IMR-90 (cell line): ENCODE measurements around the gene ANO7. TPM values are rescaled to one million over a fixed set of nuclear protein-coding genes. Genes with fewer than 3 reads are reported as not detected.

Experiments used
- polyA plus RNA-seq, 3 experiments: library from polyadenylated mRNA; depleted of rRNA; stranded (reverse); fragments of >200 nt; gene quantifications; 2 replicates each; pipeline ENCODE4 v1.2.3, GENCODE V29; 2012; ENCODE audit warnings: low replicate concordance in 1 of 3
- total RNA-seq: library from RNA; depleted of rRNA; stranded (reverse); fragments of >200 nt; gene quantifications from 2 replicates; pipeline ENCODE4 v1.2.3, GENCODE V29; 2012
- TF ChIP-seq, protein P1 (sequence below): conservative IDR thresholded peaks from 2 replicates; pipeline ENCODE4 v1.5.1; 2012; ENCODE audit warnings: mild to moderate bottlenecking, low read depth, low read length, improper control_type of control experiment

The ANO7 gene
- total and polyA plus RNA-seq, 2 of the 4 experiments (the other 2 are of a cell fraction) = 0.36 to 3.4 TPM

DNA sequence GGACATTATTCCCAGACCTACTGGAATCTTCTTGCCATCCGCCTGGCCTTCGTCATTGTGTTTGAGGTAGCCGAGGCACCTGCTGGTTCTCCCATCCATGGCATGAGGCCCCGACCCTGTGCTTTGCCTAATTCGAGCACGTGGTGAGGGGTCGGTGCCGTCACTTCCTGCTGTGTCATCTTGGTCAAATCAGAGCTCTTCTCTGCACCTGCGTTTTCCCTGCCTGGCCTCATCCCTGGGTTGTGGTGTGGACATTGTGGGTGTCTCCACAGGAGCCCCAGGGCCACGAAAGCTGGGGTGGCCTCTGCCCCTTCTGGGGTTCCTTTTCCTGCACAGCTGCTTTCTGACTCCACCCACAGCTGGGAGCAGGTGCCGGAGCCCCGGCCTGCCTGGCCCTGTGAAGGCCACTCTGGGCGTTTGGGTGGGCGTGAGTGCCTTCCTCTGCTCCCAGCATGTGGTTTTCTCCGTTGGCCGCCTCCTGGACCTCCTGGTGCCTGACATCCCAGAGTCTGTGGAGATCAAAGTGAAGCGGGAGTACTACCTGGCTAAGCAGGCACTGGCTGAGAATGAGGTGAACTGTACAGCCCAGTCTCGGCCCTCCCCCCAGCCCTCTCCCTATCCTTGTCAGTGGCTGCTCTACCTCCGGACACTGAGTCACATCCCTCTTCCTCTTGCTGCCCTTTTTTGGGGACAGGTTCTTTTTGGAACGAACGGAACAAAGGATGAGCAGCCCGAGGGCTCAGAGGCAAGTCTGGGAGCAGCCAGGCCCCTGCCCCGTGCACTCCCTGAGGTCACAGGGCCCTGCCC lies 34.9 kb downstream of the ANO7 start (continued):
- TF ChIP-seq, protein P1, sequence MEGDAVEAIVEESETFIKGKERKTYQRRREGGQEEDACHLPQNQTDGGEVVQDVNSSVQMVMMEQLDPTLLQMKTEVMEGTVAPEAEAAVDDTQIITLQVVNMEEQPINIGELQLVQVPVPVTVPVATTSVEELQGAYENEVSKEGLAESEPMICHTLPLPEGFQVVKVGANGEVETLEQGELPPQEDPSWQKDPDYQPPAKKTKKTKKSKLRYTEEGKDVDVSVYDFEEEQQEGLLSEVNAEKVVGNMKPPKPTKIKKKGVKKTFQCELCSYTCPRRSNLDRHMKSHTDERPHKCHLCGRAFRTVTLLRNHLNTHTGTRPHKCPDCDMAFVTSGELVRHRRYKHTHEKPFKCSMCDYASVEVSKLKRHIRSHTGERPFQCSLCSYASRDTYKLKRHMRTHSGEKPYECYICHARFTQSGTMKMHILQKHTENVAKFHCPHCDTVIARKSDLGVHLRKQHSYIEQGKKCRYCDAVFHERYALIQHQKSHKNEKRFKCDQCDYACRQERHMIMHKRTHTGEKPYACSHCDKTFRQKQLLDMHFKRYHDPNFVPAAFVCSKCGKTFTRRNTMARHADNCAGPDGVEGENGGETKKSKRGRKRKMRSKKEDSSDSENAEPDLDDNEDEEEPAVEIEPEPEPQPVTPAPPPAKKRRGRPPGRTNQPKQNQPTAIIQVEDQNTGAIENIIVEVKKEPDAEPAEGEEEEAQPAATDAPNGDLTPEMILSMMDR = no peak
